CD4-positive, alpha-beta memory T cell (primary cell): ENCODE results near the gene SORCS2. TPM values are rescaled to one million over a fixed set of nuclear protein-coding genes. Genes with fewer than 3 reads are reported as not detected.

Source experiments
- CTCF ChIA-PET: fragments of 350-600 bp; sonication (Branson Sonifier 250); formaldehyde crosslinking; loops from one replicate; lab custom pipeline; 2021; ENCODE audit warnings: inconsistent platforms; ENCODE audit not compliant: partially characterized antibody; lab: Charles Lee
- POLR2A ChIA-PET: fragments of 350-600 bp; sonication (Branson Sonifier 250); formaldehyde crosslinking; loops from one replicate; lab custom pipeline; 2021; ENCODE audit not compliant: partially characterized antibody; lab: Charles Lee
- DNase-seq, 5 donors: peaks; one replicate each; pipeline versions ENCODE4 v3.0.0 to v3.0.0-alpha.2; 2020 to 2022; ENCODE audit warnings: mixed read lengths in 1 of 5
- H3K27ac ChIP-seq: one replicate; pipeline ENCODE4 v1.7.0; 2013; ENCODE audit warnings: low read depth, low read length
- H3K27me3 ChIP-seq: 2 replicates; pipeline ENCODE4 v1.7.0; 2013; ENCODE audit warnings: mild to moderate bottlenecking, low read length, moderate library complexity; ENCODE audit not compliant: insufficient read depth
- H3K36me3 ChIP-seq: 2 replicates; pipeline ENCODE4 v1.7.0; 2013; ENCODE audit warnings: mild to moderate bottlenecking, low read length, moderate library complexity; ENCODE audit not compliant: insufficient read depth
- H3K4me1 ChIP-seq: 2 replicates; pipeline ENCODE4 v1.7.0; 2013; ENCODE audit warnings: mild to moderate bottlenecking, low read length, moderate library complexity; ENCODE audit not compliant: insufficient read depth
- H3K4me3 ChIP-seq, 2 donors: one replicate each; pipeline ENCODE4 v1.7.0; 2013; ENCODE audit warnings: low read length in 2 of 2, mild to moderate bottlenecking in 1 of 2
- H3K9me3 ChIP-seq, 2 donors: one replicate each; pipeline ENCODE4 v1.7.0; 2013; ENCODE audit warnings: low read length in 2 of 2, control low read depth in 1 of 2; ENCODE audit not compliant: control insufficient read depth in 1 of 2
- H3K27ac Mint-ChIP-seq, 7 donors: one replicate each; pipeline ENCODE4 v1.8.0; 2020 to 2021; ENCODE audit warnings: mixed read lengths in 7 of 7, mild to moderate bottlenecking in 6 of 7, inconsistent platforms in 3 of 7, moderate library complexity in 3 of 7
- H3K27me3 Mint-ChIP-seq, 2 donors: one replicate each; pipeline ENCODE4 v1.8.0; 2020 to 2021; ENCODE audit warnings: mixed read lengths in 2 of 2
- H3K36me3 Mint-ChIP-seq, 2 donors: one replicate each; pipeline ENCODE4 v1.8.0; 2020 to 2021; ENCODE audit warnings: mixed read lengths in 2 of 2, inconsistent platforms in 1 of 2, mild to moderate bottlenecking in 1 of 2
- H3K4me1 Mint-ChIP-seq, 4 donors: one replicate each; pipeline ENCODE4 v1.8.0; 2020 to 2021; ENCODE audit warnings: mixed read lengths in 4 of 4, mild to moderate bottlenecking in 1 of 4
- H3K4me3 Mint-ChIP-seq, 8 donors: one replicate each; pipeline ENCODE4 v1.8.0; 2020 to 2021; ENCODE audit warnings: mixed read lengths in 8 of 8, mild to moderate bottlenecking in 7 of 8, moderate library complexity in 6 of 8, inconsistent platforms in 3 of 8
- H3K9me3 Mint-ChIP-seq, 8 donors: one replicate each; pipeline ENCODE4 v1.8.0; 2020 to 2021; ENCODE audit warnings: mixed read lengths in 8 of 8, mild to moderate bottlenecking in 5 of 8, inconsistent platforms in 3 of 8, moderate library complexity in 1 of 8
- intact Hi-C: fragments of 100-400 bp; cut with micrococcal nuclease; formaldehyde crosslinking; loops from one replicate; pipeline ENCODE4 v1.15.1; 2023
- polyA plus RNA-seq, 2 donors: library from polyadenylated mRNA; unstranded; fragments of 300-500 nt; fragmentation: Illumina TruSeq; gene quantifications; one replicate each; pipeline ENCODE4 v1.2.3, GENCODE V29; 2021
- total RNA-seq, 2 experiments: library from RNA; stranded (reverse); gene quantifications; one replicate each; pipeline ENCODE4 v1.2.3, GENCODE V29; 2021

The SORCS2 gene
- total and polyA plus RNA-seq, 4 experiments from 2014 or later = not detected

- Histone ChIP-seq H3K27ac (no peak overlapping the region), H3K4me3 (no peak overlapping the region), H3K27me3 (no peaks in the 10 kb centered on the region), H3K9me3 (no peaks in the 10 kb centered on the region), H3K36me3 (no peaks in the 10 kb centered on the region), H3K4me1 (no peaks in the 10 kb centered on the region)
- peaks cover 14 to 31% of the 10 kb centered on the region in 2 donors for H3K27me3 Mint-ChIP-seq
- no peaks in the 10 kb centered on the region for H3K4me1 Mint-ChIP-seq
- H3K36me3 Mint-ChIP-seq = no peaks in the 10 kb centered on the region
- ChIA-PET CTCF (no interaction called here), POLR2A (no interaction called here)
- no peak overlapping the region for H3K27ac Mint-ChIP-seq
- no peak overlapping the region for H3K4me3 Mint-ChIP-seq
- DNase-seq = no peak
- H3K9me3 Mint-ChIP-seq = peaks cover 0 to 5% (median 0%) of the 10 kb centered on the region in 8 donors
- intact Hi-C loops = no loop called here
Observed at GRCh38 chr4:7156328-7156727, 36.0 kb upstream of the SORCS2 start.

GRCh38 chr4:7156761-7157488, 35.4 kb upstream of the SORCS2 start:
- Histone ChIP-seq H3K36me3 (no peaks in the 10 kb centered on the region), H3K9me3 (no peaks in the 10 kb centered on the region), H3K27ac (no peak overlapping the region), H3K27me3 (no peaks in the 10 kb centered on the region), H3K4me1 (no peaks in the 10 kb centered on the region), H3K4me3 (no peak overlapping the region)
- Mint-ChIP-seq H3K36me3 (no peaks in the 10 kb centered on the region), H3K27ac (no peak overlapping the region), H3K4me1 (no peaks in the 10 kb centered on the region), H3K9me3 (peaks cover 0 to 5% (median 0%) of the 10 kb centered on the region in 8 donors), H3K4me3 (no peak overlapping the region), H3K27me3 (peaks cover 14 to 31% of the 10 kb centered on the region in 2 donors)
- ChIA-PET POLR2A (no interaction called here), CTCF (no interaction called here)
- intact Hi-C loops = no loop called here
- DNase-seq = no peak

- ChIA-PET CTCF (no interaction called here), POLR2A (no interaction called here)
- no peaks in the 10 kb centered on the region for H3K36me3 ChIP-seq
- no peak for DNase-seq
- H3K4me1 ChIP-seq = no peaks in the 10 kb centered on the region
- no peak overlapping the region for H3K27ac ChIP-seq
- peaks cover 0 to 5% (median 0%) of the 10 kb centered on the region in 8 donors for H3K9me3 Mint-ChIP-seq
- H3K36me3 Mint-ChIP-seq = no peaks in the 10 kb centered on the region
- H3K4me3 Mint-ChIP-seq = no peak overlapping the region
- intact Hi-C loops = no loop called here
- H3K27me3 Mint-ChIP-seq = peaks cover 15 to 31% of the 10 kb centered on the region in 2 donors
- no peaks in the 10 kb centered on the region for H3K4me1 Mint-ChIP-seq
- no peaks in the 10 kb centered on the region for H3K27me3 ChIP-seq
- no peak overlapping the region for H3K27ac Mint-ChIP-seq
- no peaks in the 10 kb centered on the region for H3K9me3 ChIP-seq
- no peak overlapping the region for H3K4me3 ChIP-seq
Observed at GRCh38 chr4:7157666-7158065, 34.7 kb upstream of the SORCS2 start.

GRCh38 chr4:7158081-7158750, 34.1 kb upstream of the SORCS2 start:
- Mint-ChIP-seq H3K9me3 (peaks cover 0 to 1% (median 0%) of the 10 kb centered on the region in 8 donors), H3K4me3 (no peak overlapping the region), H3K4me1 (no peaks in the 10 kb centered on the region), H3K27me3 (peaks cover 15 to 27% of the 10 kb centered on the region in 2 donors), H3K36me3 (no peaks in the 10 kb centered on the region), H3K27ac (no peak overlapping the region)
- intact Hi-C loops = no loop called here
- Histone ChIP-seq H3K4me3 (no peak overlapping the region), H3K27ac (no peak overlapping the region), H3K9me3 (no peaks in the 10 kb centered on the region), H3K36me3 (no peaks in the 10 kb centered on the region), H3K27me3 (no peaks in the 10 kb centered on the region), H3K4me1 (no peaks in the 10 kb centered on the region)
- CTCF ChIA-PET = no interaction called here
- no peak for DNase-seq
- POLR2A ChIA-PET = no interaction called here

GRCh38 chr4:7158991-7159390, 33.3 kb upstream of the SORCS2 start:
- Mint-ChIP-seq H3K27me3 (peaks cover 15 to 25% of the 10 kb centered on the region in 2 donors), H3K27ac (no peak overlapping the region), H3K4me3 (no peak overlapping the region), H3K36me3 (no peaks in the 10 kb centered on the region), H3K9me3 (peaks cover 0 to 1% (median 0%) of the 10 kb centered on the region in 8 donors), H3K4me1 (no peaks in the 10 kb centered on the region)
- CTCF ChIA-PET = no interaction called here
- no peak overlapping the region for H3K4me3 ChIP-seq
- DNase-seq = no peak
- POLR2A ChIA-PET = no interaction called here
- no peaks in the 10 kb centered on the region for H3K27me3 ChIP-seq
- H3K9me3 ChIP-seq = no peaks in the 10 kb centered on the region
- H3K36me3 ChIP-seq = no peaks in the 10 kb centered on the region
- intact Hi-C loops = no loop called here
- no peak overlapping the region for H3K27ac ChIP-seq
- no peaks in the 10 kb centered on the region for H3K4me1 ChIP-seq

- H3K4me3 Mint-ChIP-seq = no peak overlapping the region
- Histone ChIP-seq H3K4me3 (no peak overlapping the region), H3K9me3 (no peaks in the 10 kb centered on the region), H3K27ac (no peak overlapping the region), H3K36me3 (no peaks in the 10 kb centered on the region), H3K4me1 (no peaks in the 10 kb centered on the region), H3K27me3 (no peaks in the 10 kb centered on the region)
- no peak overlapping the region for H3K27ac Mint-ChIP-seq
- H3K27me3 Mint-ChIP-seq = peaks cover 15 to 25% of the 10 kb centered on the region in 2 donors
- H3K36me3 Mint-ChIP-seq = no peaks in the 10 kb centered on the region
- DNase-seq = no peak
- POLR2A ChIA-PET = no interaction called here
- no peaks in the 10 kb centered on the region for H3K4me1 Mint-ChIP-seq
- CTCF ChIA-PET = no interaction called here
- peaks cover 0 to 1% (median 0%) of the 10 kb centered on the region in 8 donors for H3K9me3 Mint-ChIP-seq
- intact Hi-C loops = no loop called here
Observed at GRCh38 chr4:7159923-7160322, 32.4 kb upstream of the SORCS2 start.

GRCh38 chr4:7160439-7160838, 31.9 kb upstream of the SORCS2 start:
- Histone ChIP-seq H3K9me3 (no peaks in the 10 kb centered on the region), H3K36me3 (no peaks in the 10 kb centered on the region), H3K27ac (no peak overlapping the region), H3K4me3 (no peak overlapping the region), H3K4me1 (no peaks in the 10 kb centered on the region), H3K27me3 (no peaks in the 10 kb centered on the region)
- intact Hi-C loops = no loop called here
- Mint-ChIP-seq H3K9me3 (peaks cover 0 to 1% (median 0%) of the 10 kb centered on the region in 8 donors), H3K27me3 (peaks cover 11 to 21% of the 10 kb centered on the region in 2 donors), H3K36me3 (no peaks in the 10 kb centered on the region), H3K4me3 (no peak overlapping the region), H3K27ac (no peak overlapping the region), H3K4me1 (no peaks in the 10 kb centered on the region)
- DNase-seq = no peak
- ChIA-PET POLR2A (no interaction called here), CTCF (no interaction called here)
